Measurements from ENCODE around the gene RALGAPA1.
A peak's percentile ranks its signal among the peaks of the same experiment; 100 is the strongest.
"Not testable (repeated sequence)": the region's sequence is repeated elsewhere in the genome, so short reads cannot be mapped to it uniquely, and the experiment has no call there.

Gene RALGAPA1

DNA sequence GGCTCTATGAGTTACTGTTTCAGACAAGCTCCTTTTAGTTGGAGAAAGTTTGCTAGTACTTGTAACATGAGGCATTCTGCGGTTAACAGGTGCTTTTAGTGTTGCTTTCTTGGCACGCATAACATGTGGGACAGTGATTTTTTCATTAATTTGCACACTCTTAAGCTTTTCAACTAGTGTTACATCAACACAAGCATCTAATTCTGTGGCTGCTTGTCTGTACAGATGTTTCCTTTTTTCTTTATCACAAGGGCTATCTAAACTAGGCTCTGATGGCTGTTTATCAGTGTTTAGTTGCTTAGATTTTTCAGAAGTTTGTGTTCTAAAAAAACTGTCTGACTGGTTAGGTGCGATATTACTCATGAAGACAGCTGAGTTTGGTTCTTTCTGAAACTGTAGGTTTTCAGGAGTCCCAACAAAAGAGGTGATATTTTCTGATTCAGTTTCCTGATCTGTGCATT, 120.1 kb downstream of the RALGAPA1 start:
- Histone ChIP-seq H3K9me3 (ENCODE audit: insufficient read depth, low read length, severe bottlenecking) (no peaks in the 10 kb centered on the region), H3K4me3 (ENCODE audit: low read depth in 1 of 2, low read length in 2 of 2) (no peak overlapping the region), H3K27me3 (ENCODE audit: insufficient read depth, low read length, poor library complexity) (no peaks in the 10 kb centered on the region), H2AFZ (ENCODE audit: low read depth, low read length) (no peak overlapping the region), H4K20me1 (ENCODE audit: insufficient read depth, low read length) (no peaks in the 10 kb centered on the region), H3K4me2 (ENCODE audit: insufficient read depth, low read length) (no peak overlapping the region), H3K4me1 (ENCODE audit: insufficient read depth, low read length) (no peaks in the 10 kb centered on the region), H3K36me3 (ENCODE audit: insufficient read depth, low read length) (peaks cover 2% of the 10 kb centered on the region; the same call in 1 of the 2 replicates), H3K79me2 (ENCODE audit: insufficient read depth, low read length) (no peaks in the 10 kb centered on the region), H3K27ac (ENCODE audit: low read length) (no peak overlapping the region), H3K9ac (ENCODE audit: low read depth, low read length) (no peak overlapping the region)
- ATAC-seq (ENCODE audit: insufficient read depth, low read depth) (no peak), DNase-seq (no peak)
- TF ChIP-seq, protein P1, sequence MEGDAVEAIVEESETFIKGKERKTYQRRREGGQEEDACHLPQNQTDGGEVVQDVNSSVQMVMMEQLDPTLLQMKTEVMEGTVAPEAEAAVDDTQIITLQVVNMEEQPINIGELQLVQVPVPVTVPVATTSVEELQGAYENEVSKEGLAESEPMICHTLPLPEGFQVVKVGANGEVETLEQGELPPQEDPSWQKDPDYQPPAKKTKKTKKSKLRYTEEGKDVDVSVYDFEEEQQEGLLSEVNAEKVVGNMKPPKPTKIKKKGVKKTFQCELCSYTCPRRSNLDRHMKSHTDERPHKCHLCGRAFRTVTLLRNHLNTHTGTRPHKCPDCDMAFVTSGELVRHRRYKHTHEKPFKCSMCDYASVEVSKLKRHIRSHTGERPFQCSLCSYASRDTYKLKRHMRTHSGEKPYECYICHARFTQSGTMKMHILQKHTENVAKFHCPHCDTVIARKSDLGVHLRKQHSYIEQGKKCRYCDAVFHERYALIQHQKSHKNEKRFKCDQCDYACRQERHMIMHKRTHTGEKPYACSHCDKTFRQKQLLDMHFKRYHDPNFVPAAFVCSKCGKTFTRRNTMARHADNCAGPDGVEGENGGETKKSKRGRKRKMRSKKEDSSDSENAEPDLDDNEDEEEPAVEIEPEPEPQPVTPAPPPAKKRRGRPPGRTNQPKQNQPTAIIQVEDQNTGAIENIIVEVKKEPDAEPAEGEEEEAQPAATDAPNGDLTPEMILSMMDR (IDR thresholded peaks at IDR 0.05; ENCODE audit: borderline replicate concordance, extremely low read depth, low read length, poor library complexity, severe bottlenecking), result no peak
- no peak for TF ChIP-seq EZH2 (IDR thresholded peaks at IDR 0.05; ENCODE audit: borderline replicate concordance, low read depth, low read length, severe bottlenecking)

DNA sequence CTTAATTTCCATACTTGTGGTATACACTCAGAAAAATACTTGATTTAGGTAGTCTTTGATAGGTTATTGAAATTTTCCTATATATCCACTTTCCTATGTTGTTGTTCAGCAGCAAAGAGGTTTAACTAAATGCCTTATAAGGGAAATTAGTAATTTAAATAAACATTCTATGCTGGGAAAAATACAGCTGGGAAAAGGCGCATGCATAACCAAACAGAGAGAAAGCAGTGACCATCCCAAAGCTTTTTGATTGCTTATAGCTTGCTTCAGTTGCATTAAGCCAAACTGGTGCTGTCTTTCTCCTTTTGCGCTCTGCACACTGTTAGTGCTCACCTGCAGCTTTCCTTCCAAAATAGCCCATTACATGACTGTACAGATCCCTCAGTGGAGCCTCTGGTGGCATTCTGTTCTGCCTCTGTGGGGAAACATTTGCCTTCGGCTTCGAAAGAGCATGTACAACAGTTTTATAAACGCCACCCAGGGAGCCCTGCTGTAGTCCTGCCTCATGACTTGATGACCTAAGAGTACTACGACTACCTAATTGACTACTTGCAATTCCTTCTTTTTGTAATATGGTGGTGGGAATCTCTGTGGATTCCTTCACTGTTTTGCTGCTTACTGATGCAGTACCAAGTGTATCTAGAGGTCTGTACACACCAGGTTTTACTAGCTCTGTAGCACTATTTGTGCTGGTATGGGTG, 120.8 kb downstream of the RALGAPA1 start:
- TF ChIP-seq, protein P1 (IDR thresholded peaks at IDR 0.05; ENCODE audit: borderline replicate concordance, extremely low read depth, low read length, poor library complexity, severe bottlenecking), result no peak
- TF ChIP-seq EZH2 (IDR thresholded peaks at IDR 0.05; ENCODE audit: borderline replicate concordance, low read depth, low read length, severe bottlenecking), result no peak
- no peaks in the 10 kb centered on the region for H3K4me1 ChIP-seq (ENCODE audit: insufficient read depth, low read length)
- DNase-seq, result no peak
- H3K4me3 ChIP-seq (ENCODE audit: low read depth in 1 of 2, low read length in 2 of 2), result no peak overlapping the region
- peaks cover 2% of the 10 kb centered on the region; the same call in 1 of the 2 replicates for H3K36me3 ChIP-seq (ENCODE audit: insufficient read depth, low read length)
- H3K9ac ChIP-seq (ENCODE audit: low read depth, low read length), result no peak overlapping the region
- no peak overlapping the region for H3K27ac ChIP-seq (ENCODE audit: low read length)
- no peaks in the 10 kb centered on the region for H3K9me3 ChIP-seq (ENCODE audit: insufficient read depth, low read length, severe bottlenecking)
- no peaks in the 10 kb centered on the region for H3K79me2 ChIP-seq (ENCODE audit: insufficient read depth, low read length)
- H2AFZ ChIP-seq (ENCODE audit: low read depth, low read length), result no peak overlapping the region
- no peaks in the 10 kb centered on the region for H4K20me1 ChIP-seq (ENCODE audit: insufficient read depth, low read length)
- no peak overlapping the region for H3K4me2 ChIP-seq (ENCODE audit: insufficient read depth, low read length)
- ATAC-seq (ENCODE audit: insufficient read depth, low read depth), result 0 out of 3 replicates have a peak, but pooled peaks have one; percentile 14
- H3K27me3 ChIP-seq (ENCODE audit: insufficient read depth, low read length, poor library complexity), result no peaks in the 10 kb centered on the region

DNA sequence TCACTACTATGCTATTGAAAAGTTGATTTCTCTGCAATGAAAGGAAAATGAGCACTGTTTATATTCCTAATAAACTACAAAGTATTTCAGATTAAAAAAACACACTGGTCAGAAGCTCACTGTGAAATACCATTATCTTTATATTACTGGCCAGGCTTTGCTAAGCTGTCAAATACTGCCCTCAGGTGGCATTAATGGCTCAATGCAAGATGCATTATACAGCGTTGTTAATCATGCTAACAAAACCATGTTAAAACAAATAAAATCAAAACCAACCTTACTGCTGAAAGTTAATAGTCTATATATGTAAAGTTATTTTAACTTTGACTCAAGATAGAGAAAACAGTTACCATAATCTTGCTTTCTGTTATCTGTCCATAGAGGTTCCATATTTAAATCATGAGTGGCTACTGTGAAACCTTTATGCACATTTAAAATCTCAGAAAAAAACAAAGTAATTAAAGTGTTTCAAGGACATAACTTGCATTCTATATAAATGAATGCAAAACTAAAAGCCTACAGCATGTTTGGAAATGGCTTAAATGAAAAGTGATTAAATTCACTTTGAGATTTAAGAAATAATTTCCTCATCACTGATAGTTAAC, 121.7 kb downstream of the RALGAPA1 start:
- Histone ChIP-seq H3K36me3 (ENCODE audit: insufficient read depth, low read length) (peaks cover 8% of the 10 kb centered on the region; the same call in 1 of the 2 replicates), H3K4me1 (ENCODE audit: insufficient read depth, low read length) (no peaks in the 10 kb centered on the region), H3K27me3 (ENCODE audit: insufficient read depth, low read length, poor library complexity) (no peaks in the 10 kb centered on the region), H3K9me3 (ENCODE audit: insufficient read depth, low read length, severe bottlenecking) (no peaks in the 10 kb centered on the region), H3K4me3 (ENCODE audit: low read depth in 1 of 2, low read length in 2 of 2) (no peak overlapping the region), H4K20me1 (ENCODE audit: insufficient read depth, low read length) (no peaks in the 10 kb centered on the region), H2AFZ (ENCODE audit: low read depth, low read length) (no peak overlapping the region), H3K9ac (ENCODE audit: low read depth, low read length) (no peak overlapping the region), H3K4me2 (ENCODE audit: insufficient read depth, low read length) (no peak overlapping the region), H3K79me2 (ENCODE audit: insufficient read depth, low read length) (no peaks in the 10 kb centered on the region), H3K27ac (ENCODE audit: low read length) (no peak overlapping the region)
- no peak for TF ChIP-seq EZH2 (IDR thresholded peaks at IDR 0.05; ENCODE audit: borderline replicate concordance, low read depth, low read length, severe bottlenecking)
- TF ChIP-seq, protein P1 (IDR thresholded peaks at IDR 0.05; ENCODE audit: borderline replicate concordance, extremely low read depth, low read length, poor library complexity, severe bottlenecking), result peak; percentile 92
- DNase-seq, result peak; percentile 47
- peak; percentile 85 for ATAC-seq (ENCODE audit: insufficient read depth, low read depth)

DNA sequence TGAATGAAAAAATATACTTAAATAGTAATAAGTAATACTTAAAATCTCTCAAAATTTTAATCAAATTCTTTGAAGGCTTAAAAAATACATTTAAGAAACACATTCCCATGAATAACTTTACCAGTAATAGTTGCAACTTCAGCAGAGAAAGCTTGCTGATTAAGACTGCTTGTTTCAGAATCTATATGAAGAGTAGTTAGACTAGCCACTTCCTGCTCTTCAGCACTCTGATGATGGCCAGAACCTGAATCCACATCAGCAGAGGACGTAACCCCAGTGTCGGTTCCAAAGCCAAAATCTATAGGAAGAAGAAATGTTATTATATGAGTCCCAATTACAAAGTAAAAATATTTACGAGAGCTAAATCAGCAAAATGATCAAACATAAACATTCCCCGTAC, 125.4 kb downstream of the RALGAPA1 start:
- not testable (repeated sequence) for H3K4me3 ChIP-seq (ENCODE audit: low read depth in 1 of 2, low read length in 2 of 2); H3K9ac ChIP-seq (ENCODE audit: low read depth, low read length); H3K9me3 ChIP-seq (ENCODE audit: insufficient read depth, low read length, severe bottlenecking); H3K79me2 ChIP-seq (ENCODE audit: insufficient read depth, low read length); DNase-seq; H3K27me3 ChIP-seq (ENCODE audit: insufficient read depth, low read length, poor library complexity); H3K4me1 ChIP-seq (ENCODE audit: insufficient read depth, low read length); H3K27ac ChIP-seq (ENCODE audit: low read length); H3K4me2 ChIP-seq (ENCODE audit: insufficient read depth, low read length); H3K36me3 ChIP-seq (ENCODE audit: insufficient read depth, low read length); H4K20me1 ChIP-seq (ENCODE audit: insufficient read depth, low read length); H2AFZ ChIP-seq (ENCODE audit: low read depth, low read length); ATAC-seq (ENCODE audit: insufficient read depth, low read depth)

All from DND-41 (cell line).